ENCODE measurements around the gene ACTR3. TPM values are rescaled to one million over a fixed set of nuclear protein-coding genes. Genes with fewer than 3 reads are reported as not detected.

ACTR3 gene
- total RNA-seq, 2 donors from 2014 or later: 142 to 177 TPM

GRCh38 chr2:114001937-114002336 is 112.0 kb downstream of the ACTR3 start:
- ATAC-seq (ENCODE audit: insufficient number of reproducible peaks, low FRiP score, low read depth) (no peak), DNase-seq (ENCODE audit: low spot score) (no peak)
- Histone ChIP-seq H3K27ac (no peak overlapping the region), H3K4me1 (ENCODE audit: control insufficient read depth in 1 of 2, low read depth in 2 of 2) (no peaks in the 10 kb centered on the region), H3K4me3 (no peak overlapping the region), H3K27me3 (replicated peaks; ENCODE audit: insufficient read depth) (no peaks in the 10 kb centered on the region), H3K9me3 (no peaks in the 10 kb centered on the region), H3K36me3 (no peaks in the 10 kb centered on the region)
- TF ChIP-seq, protein P1, sequence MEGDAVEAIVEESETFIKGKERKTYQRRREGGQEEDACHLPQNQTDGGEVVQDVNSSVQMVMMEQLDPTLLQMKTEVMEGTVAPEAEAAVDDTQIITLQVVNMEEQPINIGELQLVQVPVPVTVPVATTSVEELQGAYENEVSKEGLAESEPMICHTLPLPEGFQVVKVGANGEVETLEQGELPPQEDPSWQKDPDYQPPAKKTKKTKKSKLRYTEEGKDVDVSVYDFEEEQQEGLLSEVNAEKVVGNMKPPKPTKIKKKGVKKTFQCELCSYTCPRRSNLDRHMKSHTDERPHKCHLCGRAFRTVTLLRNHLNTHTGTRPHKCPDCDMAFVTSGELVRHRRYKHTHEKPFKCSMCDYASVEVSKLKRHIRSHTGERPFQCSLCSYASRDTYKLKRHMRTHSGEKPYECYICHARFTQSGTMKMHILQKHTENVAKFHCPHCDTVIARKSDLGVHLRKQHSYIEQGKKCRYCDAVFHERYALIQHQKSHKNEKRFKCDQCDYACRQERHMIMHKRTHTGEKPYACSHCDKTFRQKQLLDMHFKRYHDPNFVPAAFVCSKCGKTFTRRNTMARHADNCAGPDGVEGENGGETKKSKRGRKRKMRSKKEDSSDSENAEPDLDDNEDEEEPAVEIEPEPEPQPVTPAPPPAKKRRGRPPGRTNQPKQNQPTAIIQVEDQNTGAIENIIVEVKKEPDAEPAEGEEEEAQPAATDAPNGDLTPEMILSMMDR (IDR thresholded peaks at IDR 0.05): no peak

DNA sequence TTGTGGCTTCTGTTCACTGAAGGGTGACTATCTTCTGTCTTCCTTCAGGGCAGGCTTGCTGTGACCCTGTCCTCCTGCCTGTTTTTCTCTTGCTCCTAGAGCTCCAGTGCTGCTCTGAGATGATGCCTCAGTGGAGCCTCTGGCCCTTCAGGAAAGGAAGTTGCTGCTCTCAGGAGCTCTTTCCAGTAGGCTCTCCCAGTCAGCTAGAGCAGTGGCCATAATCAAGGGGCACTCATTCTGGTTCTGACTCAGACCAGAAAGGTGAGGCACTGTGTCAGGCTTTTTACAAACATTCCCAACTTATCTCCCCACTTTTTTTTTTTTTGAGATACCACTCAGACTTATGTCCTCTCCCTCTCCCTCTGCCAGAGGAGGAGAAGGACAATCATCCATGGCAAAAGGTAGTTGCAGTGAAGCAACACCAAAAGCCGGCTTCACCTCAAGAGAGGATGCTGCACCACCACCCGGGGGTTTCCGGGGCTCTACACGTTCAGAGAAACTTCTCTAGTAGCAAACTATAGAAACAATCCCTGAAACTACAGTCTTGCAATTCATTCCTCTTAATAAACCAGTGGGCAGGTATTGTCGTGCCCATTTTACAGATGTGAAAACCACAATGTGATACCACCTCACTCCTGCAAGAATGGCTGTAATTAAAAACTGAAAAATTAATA is 115.4 kb downstream of the ACTR3 start:
- Histone ChIP-seq H3K4me3 (no peak overlapping the region), H3K9me3 (no peaks in the 10 kb centered on the region), H3K27me3 (replicated peaks; ENCODE audit: insufficient read depth) (no peaks in the 10 kb centered on the region), H3K4me1 (ENCODE audit: control insufficient read depth in 1 of 2, low read depth in 2 of 2) (no peaks in the 10 kb centered on the region), H3K36me3 (no peaks in the 10 kb centered on the region), H3K27ac (no peak overlapping the region)
- ATAC-seq (ENCODE audit: insufficient number of reproducible peaks, low FRiP score, low read depth) (no peak), DNase-seq (ENCODE audit: low spot score) (no peak)
- TF ChIP-seq, protein P1 (IDR thresholded peaks at IDR 0.05): no peak

DNA sequence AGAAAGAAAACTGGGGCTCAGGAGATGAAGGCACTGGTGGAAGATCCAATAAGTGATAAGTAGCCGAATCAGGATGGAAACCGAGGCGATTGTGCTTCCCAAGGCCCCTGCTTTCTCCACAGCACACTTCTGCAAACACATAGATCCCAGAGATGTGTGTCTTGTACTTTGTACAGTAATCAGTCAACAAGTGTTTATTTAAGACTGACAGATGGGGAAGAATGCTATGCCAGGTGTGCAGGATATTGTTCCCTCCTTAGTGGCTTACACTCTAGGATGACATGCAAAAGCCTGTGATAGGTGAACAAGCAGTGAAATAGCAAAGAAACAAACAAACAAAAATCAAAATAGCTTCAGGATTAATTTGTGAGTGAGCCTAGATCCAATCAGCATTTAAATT is 116.6 kb downstream of the ACTR3 start:
- DNase-seq (ENCODE audit: low spot score) (no peak), ATAC-seq (ENCODE audit: insufficient number of reproducible peaks, low FRiP score, low read depth) (no peak)
- H3K36me3 ChIP-seq: no peaks in the 10 kb centered on the region

GRCh38 chr2:114007436-114007835 is 117.5 kb downstream of the ACTR3 start:
- no peaks in the 10 kb centered on the region for H3K36me3 ChIP-seq
- ATAC-seq (ENCODE audit: insufficient number of reproducible peaks, low FRiP score, low read depth) (no peak), DNase-seq (ENCODE audit: low spot score) (no peak)
- no peak overlapping the region for H3K27ac ChIP-seq
- H3K4me3 ChIP-seq: no peak overlapping the region
- H3K4me1 ChIP-seq (ENCODE audit: control insufficient read depth in 1 of 2, low read depth in 2 of 2): no peaks in the 10 kb centered on the region
- H3K9me3 ChIP-seq: no peaks in the 10 kb centered on the region
- no peaks in the 10 kb centered on the region for H3K27me3 ChIP-seq (replicated peaks; ENCODE audit: insufficient read depth)
- TF ChIP-seq, protein P1 (IDR thresholded peaks at IDR 0.05): no peak

More for the DNA sequence above, 116.6 kb downstream of the ACTR3 start:
- TF ChIP-seq, protein P1 (IDR thresholded peaks at IDR 0.05): no peak
- no peaks in the 10 kb centered on the region for H3K9me3 ChIP-seq
- no peak overlapping the region for H3K4me3 ChIP-seq
- no peaks in the 10 kb centered on the region for H3K27me3 ChIP-seq (replicated peaks; ENCODE audit: insufficient read depth)
- no peaks in the 10 kb centered on the region for H3K4me1 ChIP-seq (ENCODE audit: control insufficient read depth in 1 of 2, low read depth in 2 of 2)
- no peak overlapping the region for H3K27ac ChIP-seq

GRCh38 chr2:114008720-114009119 is 118.8 kb downstream of the ACTR3 start:
- Histone ChIP-seq H3K9me3 (no peaks in the 10 kb centered on the region), H3K36me3 (no peaks in the 10 kb centered on the region), H3K4me1 (ENCODE audit: control insufficient read depth in 1 of 2, low read depth in 2 of 2) (no peaks in the 10 kb centered on the region), H3K27me3 (replicated peaks; ENCODE audit: insufficient read depth) (no peaks in the 10 kb centered on the region), H3K27ac (no peak overlapping the region), H3K4me3 (no peak overlapping the region)
- TF ChIP-seq, protein P1 (IDR thresholded peaks at IDR 0.05): no peak
- no peak for DNase-seq (ENCODE audit: low spot score)
- no peak for ATAC-seq (ENCODE audit: insufficient number of reproducible peaks, low FRiP score, low read depth)
